GM18526 (cell line): ENCODE measurements around the gene NKX1-2.

ENCODE experiments used
- POLR2A ChIP-seq: IDR thresholded peaks from 3 replicates; pipeline ENCODE4 v1.6.1; 2011; ENCODE audit not compliant: insufficient read length; ENCODE audit errors: extremely low read depth

The NKX1-2 gene

DNA sequence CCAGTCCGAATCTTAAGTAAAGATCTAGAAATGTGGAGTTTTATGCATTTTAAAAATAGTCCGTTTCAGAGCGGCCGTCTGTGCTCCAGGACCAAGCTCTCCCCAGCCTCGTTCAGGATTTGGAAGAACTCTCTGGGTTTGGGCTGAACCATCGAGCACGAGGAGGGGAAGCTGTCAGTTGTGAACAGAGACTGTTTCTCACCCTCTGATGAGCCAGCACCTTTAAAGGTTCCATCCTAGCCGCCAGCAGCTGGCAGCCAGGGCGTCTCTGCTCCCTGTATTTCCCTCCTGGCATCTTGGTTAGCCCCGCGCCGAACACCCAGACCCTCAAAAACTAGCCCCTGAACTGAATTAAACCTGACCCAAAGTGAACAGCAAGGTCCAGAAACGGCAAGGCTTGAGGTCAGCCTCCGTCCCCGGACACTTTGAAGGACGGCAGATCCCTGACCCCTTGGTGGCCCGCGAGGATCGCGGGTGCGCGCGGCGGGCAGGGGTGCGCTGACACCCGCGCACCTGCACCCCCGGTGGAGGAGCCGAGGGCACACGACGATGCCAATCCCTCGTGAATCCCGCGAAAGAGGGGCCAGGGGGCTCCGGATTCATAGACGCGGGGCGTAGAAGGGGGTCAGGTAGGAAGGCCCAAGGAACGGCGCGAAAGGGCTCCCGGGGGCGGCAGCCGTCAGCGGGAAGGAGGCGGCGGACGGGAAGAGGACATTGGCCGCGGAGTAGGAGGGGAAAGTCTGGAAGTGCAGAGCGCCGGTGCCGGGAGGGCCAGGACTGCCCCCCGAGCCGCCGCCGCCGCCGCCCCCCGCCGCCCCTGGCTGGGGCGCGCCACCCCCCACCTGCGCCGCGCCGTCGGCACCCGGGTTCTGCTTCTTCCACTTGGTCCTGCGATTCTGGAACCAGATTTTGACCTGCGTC, 2.7 kb downstream of the NKX1-2 start:
- no peak for TF ChIP-seq POLR2A

DNA sequence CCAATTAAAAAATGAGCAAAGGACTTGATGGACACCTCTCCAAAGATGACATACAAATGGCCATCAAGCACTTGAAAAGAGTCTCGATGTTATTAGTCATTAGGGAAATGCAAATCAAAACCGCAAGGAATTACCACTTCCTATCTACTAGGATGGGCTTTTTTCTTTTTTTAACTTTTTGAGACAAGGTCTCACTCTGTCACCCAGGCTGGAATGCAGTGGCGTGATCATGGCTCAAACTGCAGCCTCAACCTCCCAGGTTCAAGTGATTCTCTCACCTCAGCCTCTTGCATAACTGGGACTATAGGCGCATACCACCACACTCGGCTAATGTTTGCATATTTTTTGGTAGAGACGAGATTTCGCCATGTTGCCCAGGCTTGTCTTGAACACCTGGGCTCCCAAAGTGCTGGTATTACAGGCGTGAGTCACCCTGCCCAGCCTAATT, 13.6 kb downstream of the NKX1-2 start:
- no peak for TF ChIP-seq POLR2A

- TF ChIP-seq POLR2A: no peak
Measured at GRCh38 chr10:124433461-124433860, 16.4 kb downstream of the NKX1-2 start.

GRCh38 chr10:124430077-124430476, 19.8 kb downstream of the NKX1-2 start:
- no peak for TF ChIP-seq POLR2A

DNA sequence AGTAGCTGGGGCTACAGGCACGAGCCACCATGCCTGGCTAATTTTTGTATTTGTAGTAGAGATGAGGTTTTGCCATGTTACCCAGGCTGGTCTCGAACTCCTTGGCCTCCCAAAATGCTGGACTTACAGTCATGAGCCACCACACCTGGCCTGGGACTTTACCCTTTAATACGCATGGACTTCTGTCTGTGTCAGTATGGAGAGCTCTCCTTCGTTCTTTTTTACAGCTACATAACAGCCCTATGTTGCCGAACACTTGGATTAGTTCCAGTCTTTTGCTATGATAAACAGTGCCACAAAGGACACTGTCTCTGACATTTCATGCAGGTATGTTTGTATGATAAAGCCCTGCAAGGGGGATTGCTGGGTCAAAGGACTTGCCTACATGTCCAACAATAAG, 20.3 kb downstream of the NKX1-2 start:
- no peak for TF ChIP-seq POLR2A

GRCh38 chr10:124428207-124428777, 21.5 kb downstream of the NKX1-2 start:
- no peak for TF ChIP-seq POLR2A

DNA sequence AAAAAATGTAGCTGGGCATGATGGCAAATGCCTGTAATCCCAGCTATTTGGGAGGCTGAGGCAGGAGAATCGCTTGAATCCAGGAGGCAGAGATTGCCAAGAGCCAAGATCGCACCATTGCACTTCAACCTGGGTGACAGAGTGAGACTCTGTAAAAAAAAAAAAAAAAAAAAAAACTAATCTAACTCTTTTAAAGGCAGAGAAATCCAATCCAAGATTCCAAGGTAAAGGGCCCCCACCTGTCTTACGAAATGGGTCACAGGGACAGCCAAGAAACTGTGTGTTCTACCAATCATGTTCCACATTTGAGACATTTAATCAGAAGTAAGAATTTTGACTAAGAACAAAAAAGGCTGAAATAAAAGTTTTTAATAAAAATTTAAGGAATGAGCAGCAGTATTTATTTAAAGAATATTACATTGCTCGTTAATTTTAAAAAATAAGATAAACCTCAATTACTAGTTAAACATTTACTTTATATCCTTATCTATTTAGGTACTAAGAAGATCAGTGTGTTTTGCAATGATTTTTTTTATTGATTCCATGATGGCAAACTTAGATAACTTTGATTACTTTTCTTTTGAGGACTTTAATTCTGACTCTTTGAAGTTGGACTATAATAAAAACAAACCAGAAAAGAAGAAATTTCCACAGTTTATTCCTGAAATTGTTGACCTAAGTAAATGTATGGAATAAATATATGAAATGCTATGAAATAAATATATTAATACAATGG, 24.4 kb downstream of the NKX1-2 start:
- TF ChIP-seq POLR2A: no peak

GRCh38 chr10:124423813-124424212, 26.0 kb downstream of the NKX1-2 start:
- TF ChIP-seq POLR2A: no peak

GRCh38 chr10:124422742-124423141, 27.1 kb downstream of the NKX1-2 start:
- TF ChIP-seq POLR2A: no peak

- TF ChIP-seq POLR2A: no peak
Measured at GRCh38 chr10:124420254-124420653, 29.6 kb downstream of the NKX1-2 start.

DNA sequence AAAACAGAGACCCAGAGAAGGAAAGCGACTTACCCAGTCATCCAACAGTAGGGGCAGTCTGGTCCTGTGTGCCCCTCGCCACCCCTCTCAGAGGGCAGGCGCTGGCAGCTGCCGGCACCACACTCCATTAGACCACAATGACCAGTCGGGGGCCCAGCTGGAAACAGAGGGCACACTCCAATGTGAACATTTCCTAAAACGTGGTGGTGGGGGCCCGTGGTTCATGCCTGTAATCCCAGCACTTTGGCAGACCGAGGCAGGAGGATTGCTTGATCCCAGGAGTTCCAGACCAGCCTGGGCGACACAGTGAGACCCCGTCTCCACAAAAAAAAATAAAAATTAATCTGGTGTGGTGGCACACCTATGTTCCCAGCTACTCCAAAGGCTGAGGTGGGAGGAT, 30.2 kb downstream of the NKX1-2 start:
- no peak for TF ChIP-seq POLR2A

DNA sequence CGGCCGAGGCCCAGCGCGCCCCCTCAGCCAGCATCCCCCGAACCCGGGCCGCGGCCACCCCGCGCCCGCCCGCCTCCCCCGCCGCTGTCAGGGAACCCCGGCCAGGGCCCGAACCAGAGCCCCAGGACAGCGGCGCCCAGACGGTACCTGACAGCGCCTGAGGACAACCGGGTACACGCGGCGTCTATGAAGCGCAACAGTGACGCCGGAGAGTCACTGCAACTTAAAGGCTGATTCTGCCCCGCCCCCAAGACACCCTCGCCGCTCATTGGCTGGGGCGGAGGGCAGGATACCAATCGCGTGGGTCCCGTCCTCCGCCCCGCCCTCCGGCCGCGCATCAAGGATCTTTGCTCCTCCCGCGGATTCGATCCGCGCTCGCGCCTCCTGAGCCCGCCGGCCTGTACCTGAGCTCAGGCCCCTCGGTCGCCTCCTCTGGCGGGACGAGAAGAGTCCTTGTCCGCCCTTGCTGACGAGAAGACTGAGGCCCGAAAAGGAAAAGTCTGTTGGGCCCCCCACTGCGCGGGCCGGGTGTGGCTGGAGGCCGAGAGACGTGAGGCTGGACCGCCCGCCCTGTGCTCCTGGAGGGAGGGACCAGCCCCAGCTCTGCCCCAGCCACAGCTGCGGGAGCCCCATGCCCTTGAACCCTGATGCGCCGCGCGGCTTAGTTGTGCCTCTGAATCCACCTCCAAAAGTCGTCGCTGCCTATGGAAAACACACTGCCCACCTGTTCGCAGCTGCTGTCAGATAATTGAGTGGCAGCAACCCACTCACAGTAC, 30.9 kb downstream of the NKX1-2 start, which contains the start of gene OAT:
Gene OAT (minus strand): TSS at position 198 of the 776 bp plus-strand sequence. CDS start 6,752 bp downstream, outside the sequence.
- peak; percentile 77 for TF ChIP-seq POLR2A

DNA sequence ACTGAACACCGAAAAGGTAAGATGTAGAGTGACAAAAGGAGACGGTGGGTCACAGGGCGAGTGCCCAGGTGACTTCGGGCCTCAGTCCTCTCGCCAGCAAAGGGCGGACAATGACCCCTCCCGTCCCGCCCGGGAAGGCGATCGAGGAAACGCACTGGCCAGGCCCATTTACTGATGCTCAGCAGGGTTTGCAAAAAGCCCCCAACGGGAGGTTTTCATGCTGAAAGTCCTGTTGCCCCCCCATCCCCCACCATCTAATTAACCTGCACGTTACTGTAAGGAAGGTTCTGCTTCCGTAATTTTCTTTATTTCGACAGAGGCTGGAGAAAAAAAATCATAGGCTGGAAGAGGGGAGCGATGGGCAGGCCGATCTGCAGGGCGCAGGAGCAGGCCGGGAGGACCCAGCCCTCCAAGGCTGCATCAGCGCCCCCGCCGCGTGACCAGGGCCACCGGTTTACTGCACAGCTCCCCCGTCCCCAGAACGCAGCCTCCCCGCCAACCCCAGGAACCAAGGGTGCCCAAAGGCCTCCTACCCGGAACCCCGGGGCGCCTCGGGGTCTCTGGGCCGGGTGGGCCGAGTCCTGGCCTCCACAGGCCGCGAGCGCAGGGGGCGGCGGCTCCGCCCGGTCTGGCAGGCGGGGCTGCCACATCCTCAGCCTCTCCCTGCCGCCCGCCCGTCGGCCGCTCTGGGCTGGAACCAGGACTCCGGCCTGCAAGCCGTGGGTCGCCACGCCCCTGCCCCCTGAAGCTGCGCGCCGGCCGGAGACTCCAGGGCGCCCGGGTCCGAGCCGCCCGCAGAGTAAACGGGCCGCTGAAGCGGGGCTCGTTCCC, 31.7 kb downstream of the NKX1-2 start:
- no peak for TF ChIP-seq POLR2A

- TF ChIP-seq POLR2A: no peak
Measured at GRCh38 chr10:124416733-124417132, 33.1 kb downstream of the NKX1-2 start.
